OCI-LY7 (cell line): ENCODE measurements around the gene TMEM94. TPM values are rescaled to one million over a fixed set of nuclear protein-coding genes. Genes with fewer than 3 reads are reported as not detected.

Source experiments
- BruUV-seq: library from RNA; stranded (reverse); fragments of 400-500 nt; replicated peaks from 2 replicates; lab custom pipeline; 2021; lab: Mats Ljungman, UMichigan
- CTCF ChIA-PET: fragments of 300-600 bp; sonication (Branson Sonifier 250); formaldehyde crosslinking; loops from one replicate; lab custom pipeline; 2022; ENCODE audit warnings: antibody characterized with exemption; ENCODE audit not compliant: unreplicated experiment; lab: Charles Lee
- POLR2A ChIA-PET: fragments of 300-600 bp; sonication (Branson Sonifier 250); formaldehyde crosslinking; loops from one replicate; lab custom pipeline; 2022; ENCODE audit warnings: antibody characterized with exemption; lab: Charles Lee
- DNase-seq: peaks from one replicate; pipeline ENCODE4 v3.0.0-alpha.2; 2015; ENCODE audit warnings: low spot score
- H2AFZ ChIP-seq: fragments of 200-600 bp; sonication (generic), shearing (Covaris generic); 2 replicates; pipeline ENCODE4 v1.6.1; 2014; ENCODE audit warnings: mild to moderate bottlenecking, antibody characterized with exemption, low read length, moderate library complexity
- H3K27ac ChIP-seq: fragments of 200-600 bp; sonication (generic); 2 replicates; pipeline ENCODE4 v1.5.1; 2014; ENCODE audit warnings: mixed run types, low read depth, mild to moderate bottlenecking, moderate library complexity, low read length, inconsistent platforms; ENCODE audit not compliant: poor library complexity, severe bottlenecking
- H3K36me3 ChIP-seq: fragments of 200-600 bp; sonication (generic); 2 replicates; pipeline ENCODE4 v1.6.1; 2014; ENCODE audit warnings: mild to moderate bottlenecking, antibody characterized with exemption, low read length, moderate library complexity, mixed read lengths; ENCODE audit not compliant: insufficient read depth
- H3K4me1 ChIP-seq: fragments of 200-600 bp; sonication (generic); 2 replicates; pipeline ENCODE4 v1.5.1; 2014; ENCODE audit warnings: mild to moderate bottlenecking, low read length; ENCODE audit not compliant: insufficient read depth, poor library complexity, severe bottlenecking
- H3K4me2 ChIP-seq: fragments of 200-600 bp; sonication (generic); 2 replicates; pipeline ENCODE4 v1.6.1; 2014; ENCODE audit warnings: mild to moderate bottlenecking, low read length
- H3K4me3 ChIP-seq: fragments of 200-600 bp; sonication (generic); 2 replicates; pipeline ENCODE4 v1.5.1; 2014; ENCODE audit warnings: mild to moderate bottlenecking, low read depth, low read length; ENCODE audit not compliant: poor library complexity, severe bottlenecking
- H3K79me2 ChIP-seq: fragments of 200-600 bp; sonication (generic); 2 replicates; pipeline ENCODE4 v1.6.1; 2016; ENCODE audit warnings: low read depth, mild to moderate bottlenecking, low read length, moderate library complexity, mixed read lengths; ENCODE audit not compliant: insufficient read depth
- H3K9me2 ChIP-seq: fragments of 200-600 bp; sonication (generic); 2 replicates; pipeline ENCODE4 v1.6.1; 2016; ENCODE audit warnings: mild to moderate bottlenecking, low read length, mixed read lengths; ENCODE audit not compliant: insufficient read depth
- H3K9me3 ChIP-seq: fragments of 200-600 bp; sonication (generic); 2 replicates; pipeline ENCODE4 v1.6.1; 2014; ENCODE audit warnings: mild to moderate bottlenecking, mixed run types, low read length, mixed read lengths
- H4K20me1 ChIP-seq: fragments of 200-600 bp; sonication (generic); 2 replicates; pipeline ENCODE4 v1.6.1; 2014; ENCODE audit warnings: mild to moderate bottlenecking, antibody characterized with exemption, low read length, moderate library complexity, mixed read lengths; ENCODE audit not compliant: insufficient read depth
- EZH2phosphoT487 ChIP-seq: fragments of 200-600 bp; sonication (generic); IDR thresholded peaks from 2 replicates; pipeline ENCODE4 v1.6.1; 2018; ENCODE audit warnings: low read depth, borderline replicate concordance, mild to moderate bottlenecking, mixed run types, antibody characterized with exemption, low read length, moderate library complexity, mixed read lengths
- intact Hi-C: fragments of 100-400 bp; cut with micrococcal nuclease; formaldehyde crosslinking; loops from one replicate; pipeline ENCODE4 v1.10.0; 2022; ENCODE audit not compliant: unreplicated experiment
- total RNA-seq, 2 experiments: library from RNA; depleted of rRNA in 1 of 2; stranded (reverse); fragments of >200 nt in 1 of 2; shearing (Covaris generic) in 1 of 2; gene quantifications; 2 replicates each; pipeline ENCODE4 v1.2.3, GENCODE V29; 2014 to 2022
- TF ChIP-seq, protein P1 (sequence below): fragments of 200-600 bp; sonication (generic); conservative IDR thresholded peaks from 2 replicates; pipeline ENCODE4 v1.5.1; 2014; ENCODE audit warnings: mild to moderate bottlenecking, antibody characterized with exemption, low read length, moderate library complexity, mixed read lengths

TMEM94 gene
- total RNA-seq, 2 experiments from 2014 or later, result 60.6 to 121 TPM

DNA sequence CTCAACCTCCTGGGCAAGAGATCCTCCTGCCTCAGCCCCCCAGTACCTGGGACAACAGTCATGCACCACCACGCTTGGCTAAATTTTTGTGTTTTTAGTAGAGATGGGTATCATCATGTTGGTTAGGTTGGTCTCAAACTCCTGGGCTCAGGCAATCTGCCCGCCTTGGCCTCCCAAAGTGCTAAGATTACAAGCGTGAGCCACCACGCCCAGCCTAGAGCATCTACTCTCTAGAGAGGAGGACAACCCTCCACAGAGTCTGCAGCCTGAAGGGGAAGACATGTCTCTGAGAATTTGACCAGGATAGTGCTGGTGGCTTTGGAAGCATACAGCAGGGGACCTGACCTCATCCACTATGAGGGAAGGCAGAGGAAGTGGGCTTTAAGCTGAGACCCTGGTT is 46.3 kb upstream of the TMEM94 start:
- POLR2A ChIA-PET, result interaction anchor here (0.7 to 6.0 kb wide), 10 partner anchors 13 to 149 kb away, joined by 3 to 91 read pairs (median 8); partner anchors contain the start of genes GGA3, MRPS7 and SLC25A19
- intact Hi-C loops, result loop anchor here (10.0 kb wide), 1 partner anchor 365 kb away; the partner anchor contains the start of genes ATP5PD and KCTD2
- peaks cover 4% of the 10 kb centered on the region for H3K79me2 ChIP-seq

DNA sequence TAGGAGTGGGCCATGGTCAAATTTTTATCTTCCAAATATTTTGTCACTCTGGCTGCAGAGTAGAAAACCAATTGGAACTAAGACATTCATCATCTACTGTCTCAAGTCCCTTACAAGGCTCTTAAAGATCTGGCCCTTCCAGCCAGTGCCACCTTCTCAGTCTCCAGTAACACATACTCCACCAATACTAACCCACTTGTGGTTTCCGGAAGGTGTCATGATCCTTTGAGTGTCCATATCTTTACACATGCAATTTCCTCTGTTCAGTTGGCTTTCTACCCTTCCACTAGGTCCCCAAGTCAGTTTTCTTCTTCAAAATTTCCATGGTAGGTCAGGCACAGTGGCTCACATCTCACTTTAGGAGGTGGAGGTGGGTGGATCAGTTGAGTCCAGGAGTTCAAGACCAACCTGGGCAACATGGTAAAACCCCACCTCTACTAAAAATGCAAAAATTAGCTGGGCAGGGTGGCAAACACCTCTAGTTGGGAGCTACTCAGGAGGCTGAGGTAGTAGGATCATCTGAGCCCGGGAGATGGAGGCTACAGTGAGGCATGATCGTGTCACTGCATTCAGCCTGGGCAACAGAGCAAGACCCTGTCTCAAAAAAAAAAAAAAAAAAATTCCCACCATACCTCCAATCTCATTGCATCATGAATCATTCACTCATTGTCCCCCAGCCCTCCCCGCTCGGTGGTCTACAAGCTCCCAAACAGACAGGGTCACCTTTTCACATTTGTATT is 44.9 kb upstream of the TMEM94 start:
- H3K27ac ChIP-seq, result peak overlapping the region; percentile 60
- H3K9me3 ChIP-seq, result no peaks in the 10 kb centered on the region
- H3K4me2 ChIP-seq, result peak overlapping the region; percentile 73
- no peaks in the 10 kb centered on the region for H3K79me2 ChIP-seq
- intact Hi-C loops, result loop anchor here (1.0 to 10.0 kb wide), 8 partner anchors 88 to 367 kb away; partner anchors contain the start of genes ATP5PD, GGA3, KCTD2 and MIF4GD
- H3K36me3 ChIP-seq, result no peaks in the 10 kb centered on the region
- no peak for TF ChIP-seq EZH2phosphoT487
- TF ChIP-seq, protein P1, sequence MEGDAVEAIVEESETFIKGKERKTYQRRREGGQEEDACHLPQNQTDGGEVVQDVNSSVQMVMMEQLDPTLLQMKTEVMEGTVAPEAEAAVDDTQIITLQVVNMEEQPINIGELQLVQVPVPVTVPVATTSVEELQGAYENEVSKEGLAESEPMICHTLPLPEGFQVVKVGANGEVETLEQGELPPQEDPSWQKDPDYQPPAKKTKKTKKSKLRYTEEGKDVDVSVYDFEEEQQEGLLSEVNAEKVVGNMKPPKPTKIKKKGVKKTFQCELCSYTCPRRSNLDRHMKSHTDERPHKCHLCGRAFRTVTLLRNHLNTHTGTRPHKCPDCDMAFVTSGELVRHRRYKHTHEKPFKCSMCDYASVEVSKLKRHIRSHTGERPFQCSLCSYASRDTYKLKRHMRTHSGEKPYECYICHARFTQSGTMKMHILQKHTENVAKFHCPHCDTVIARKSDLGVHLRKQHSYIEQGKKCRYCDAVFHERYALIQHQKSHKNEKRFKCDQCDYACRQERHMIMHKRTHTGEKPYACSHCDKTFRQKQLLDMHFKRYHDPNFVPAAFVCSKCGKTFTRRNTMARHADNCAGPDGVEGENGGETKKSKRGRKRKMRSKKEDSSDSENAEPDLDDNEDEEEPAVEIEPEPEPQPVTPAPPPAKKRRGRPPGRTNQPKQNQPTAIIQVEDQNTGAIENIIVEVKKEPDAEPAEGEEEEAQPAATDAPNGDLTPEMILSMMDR, result no peak
- POLR2A ChIA-PET, result interaction anchor here (0.9 to 2.2 kb wide), 8 partner anchors 10 to 171 kb away, joined by 3 to 11 read pairs (median 4); partner anchors contain the start of genes GGA3 and MRPS7
- peaks cover 66% of the 10 kb centered on the region for H3K4me1 ChIP-seq
- H4K20me1 ChIP-seq, result no peaks in the 10 kb centered on the region
- CTCF ChIA-PET, result interaction anchor here (0.6 to 1.1 kb wide), 2 partner anchors 90 to 98 kb away, joined by 3 read pairs; no protein-coding TSS in a partner anchor
- no peak overlapping the region for H3K4me3 ChIP-seq
- H2AFZ ChIP-seq, result peak overlapping the region; percentile 86; the same call in 1 of the 2 replicates
- no TSS peak for BruUV-seq
- H3K9me2 ChIP-seq, result no peaks in the 10 kb centered on the region
- DNase-seq, result no peak

More for the DNA sequence above, 46.3 kb upstream of the TMEM94 start:
- peaks cover 2% of the 10 kb centered on the region; the same call in 1 of the 2 replicates for H3K36me3 ChIP-seq
- BruUV-seq, result no TSS peak
- peaks cover 69% of the 10 kb centered on the region for H3K4me1 ChIP-seq
- no peak overlapping the region for H3K27ac ChIP-seq
- CTCF ChIA-PET, result no interaction called here
- no peaks in the 10 kb centered on the region for H3K9me3 ChIP-seq
- TF ChIP-seq, protein P1, result no peak
- TF ChIP-seq EZH2phosphoT487, result no peak
- no peak overlapping the region for H3K4me3 ChIP-seq
- peak overlapping the region; percentile 29; the same call in 1 of the 2 replicates for H2AFZ ChIP-seq
- no peaks in the 10 kb centered on the region; the same call in 1 of the 2 replicates for H4K20me1 ChIP-seq
- no peaks in the 10 kb centered on the region for H3K9me2 ChIP-seq
- H3K4me2 ChIP-seq, result no peak overlapping the region
- DNase-seq, result no peak
